Astrocyte of the hippocampus (primary cell): ENCODE data around the gene FBXL14.
"Not testable (repeated sequence)": the region's sequence is repeated elsewhere in the genome, so short reads cannot be mapped to it uniquely, and the experiment has no call there.

Source experiments
- DNase-seq: peaks from one replicate; pipeline ENCODE4 v3.0.0; 2011; ENCODE audit warnings: low read depth, low spot score

Gene FBXL14

DNA sequence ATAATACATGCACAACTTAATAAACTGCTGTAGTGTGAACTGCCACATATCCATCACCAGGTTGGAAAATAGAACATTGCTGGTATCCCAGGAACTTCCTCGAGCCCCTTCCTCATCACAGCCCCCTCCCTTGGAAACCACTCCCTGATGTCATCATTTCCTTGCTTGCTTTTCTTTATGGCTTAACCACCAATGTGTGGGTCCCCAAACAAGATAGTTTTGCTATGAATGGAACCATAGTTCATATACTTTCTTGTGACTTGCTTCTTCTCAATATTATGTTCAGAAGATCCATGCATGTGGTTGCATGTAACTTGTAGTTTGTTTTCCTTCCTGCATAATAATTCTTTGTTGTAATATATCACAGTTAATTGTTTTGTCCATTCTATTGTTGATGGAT, 25.7 kb upstream of the FBXL14 start:
- DNase-seq, result no peak

- DNase-seq, result no peak
Observed at GRCh38 chr12:1619587-1619986, 25.2 kb upstream of the FBXL14 start.

DNA sequence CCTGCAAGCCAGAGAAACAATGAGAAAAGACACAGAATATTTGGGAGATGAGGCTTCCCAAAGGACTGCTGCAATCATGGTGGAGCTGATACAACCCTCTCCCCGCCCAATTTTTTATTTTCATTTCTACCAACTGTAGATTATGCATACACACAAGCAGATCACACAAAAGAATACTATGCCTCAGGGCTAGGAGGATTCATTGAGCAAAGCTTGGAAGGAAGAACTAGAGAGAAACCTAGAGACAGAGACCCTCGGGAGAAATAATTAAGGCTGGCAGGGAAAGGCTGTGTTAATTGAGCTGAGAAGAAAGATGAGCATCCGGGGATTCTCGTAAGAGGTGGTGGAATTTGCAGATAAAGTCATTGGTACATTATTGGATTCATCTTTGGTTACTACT, 24.8 kb upstream of the FBXL14 start:
- DNase-seq, result no peak

DNA sequence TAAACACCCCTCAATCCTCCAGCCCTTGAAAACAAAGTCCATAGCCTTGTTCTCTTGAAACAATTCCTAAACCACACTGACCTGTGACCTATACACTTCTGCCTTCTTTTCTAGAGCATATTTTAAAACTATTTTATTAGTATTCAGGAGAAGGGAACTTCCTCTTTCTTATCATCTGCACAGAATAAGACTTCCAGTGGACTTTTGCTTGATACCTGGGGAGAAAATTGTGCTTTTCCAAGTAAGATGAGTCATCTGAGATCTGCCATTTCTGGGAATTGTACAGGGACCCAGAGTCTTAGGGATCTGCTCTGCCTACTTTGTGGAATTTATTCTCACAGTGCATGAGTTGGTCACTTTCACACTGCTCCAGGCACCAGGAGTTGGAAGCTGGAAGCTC, 24.1 kb upstream of the FBXL14 start:
- peak; percentile 33 for DNase-seq

- peak; percentile 42 for DNase-seq
Observed at GRCh38 chr12:1616233-1617066, 22.1 kb upstream of the FBXL14 start.

DNA sequence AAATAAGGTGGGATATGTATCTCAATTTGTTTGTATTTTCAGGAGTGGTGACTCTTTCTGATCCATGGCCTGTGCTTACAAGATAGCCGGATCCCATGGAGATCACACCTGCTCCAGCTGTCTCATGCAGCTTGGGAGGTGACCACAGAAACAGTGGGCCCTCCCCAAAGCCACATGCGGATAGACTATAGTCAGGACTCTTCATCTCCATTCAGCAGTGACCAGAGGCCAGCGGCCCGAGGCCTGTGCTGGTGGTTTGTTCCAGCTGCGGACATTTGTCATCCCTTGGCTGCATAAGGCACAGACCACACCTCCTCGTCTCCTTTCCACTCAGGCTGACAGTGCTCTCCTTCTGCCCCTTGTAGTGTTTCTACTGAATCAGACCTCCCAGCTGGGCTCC, 20.0 kb upstream of the FBXL14 start:
- DNase-seq, result no peak

DNA sequence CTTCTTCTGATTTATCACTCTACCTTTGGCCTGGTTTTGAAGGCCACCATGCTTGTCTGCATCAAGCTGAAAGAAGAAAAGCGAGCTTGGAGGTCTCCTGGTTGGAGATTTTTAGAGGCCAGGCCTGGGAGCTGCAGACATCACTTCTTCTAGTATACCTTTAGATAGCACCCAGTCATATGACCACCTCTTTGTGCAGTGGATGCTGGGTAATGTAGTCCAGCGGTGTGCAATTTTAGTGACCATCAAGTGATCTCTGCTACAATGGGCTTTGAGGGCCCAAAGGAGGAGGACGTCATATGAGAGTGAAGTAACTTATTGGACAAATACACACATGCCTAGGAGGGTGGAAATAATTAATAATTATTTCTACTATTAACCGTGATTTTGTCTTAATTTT, 19.5 kb upstream of the FBXL14 start:
- no peak for DNase-seq

- DNase-seq, result peak; percentile 75
Observed at GRCh38 chr12:1611803-1612572, 17.6 kb upstream of the FBXL14 start.

DNA sequence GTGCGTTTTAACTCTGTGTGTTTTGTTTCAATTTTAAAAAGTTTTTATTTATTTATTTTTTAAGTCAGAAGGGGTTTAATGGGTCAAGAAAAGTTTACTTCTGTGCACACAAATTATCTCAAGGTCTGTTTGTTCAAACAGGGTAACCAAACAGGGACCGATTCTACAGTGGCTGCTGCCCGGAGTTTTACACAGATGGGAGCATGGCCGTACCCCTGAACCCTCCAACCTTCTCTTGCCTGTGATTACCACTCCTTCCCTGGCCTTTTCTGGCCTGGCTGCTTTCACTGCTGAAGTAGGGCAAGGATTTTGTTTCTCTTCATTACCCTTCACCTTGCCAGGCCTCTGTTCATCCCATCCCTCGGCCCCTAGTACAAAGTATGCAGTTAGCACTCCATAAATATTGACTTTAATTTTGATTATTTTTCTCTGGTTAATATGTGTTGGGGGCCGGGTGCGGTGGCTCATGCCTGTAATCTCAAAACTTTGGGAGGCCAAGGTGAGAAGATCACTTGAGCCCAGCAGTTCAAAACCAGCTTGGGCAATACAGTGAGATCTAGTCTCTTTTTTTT, 15.8 kb upstream of the FBXL14 start:
- no peak for DNase-seq

DNA sequence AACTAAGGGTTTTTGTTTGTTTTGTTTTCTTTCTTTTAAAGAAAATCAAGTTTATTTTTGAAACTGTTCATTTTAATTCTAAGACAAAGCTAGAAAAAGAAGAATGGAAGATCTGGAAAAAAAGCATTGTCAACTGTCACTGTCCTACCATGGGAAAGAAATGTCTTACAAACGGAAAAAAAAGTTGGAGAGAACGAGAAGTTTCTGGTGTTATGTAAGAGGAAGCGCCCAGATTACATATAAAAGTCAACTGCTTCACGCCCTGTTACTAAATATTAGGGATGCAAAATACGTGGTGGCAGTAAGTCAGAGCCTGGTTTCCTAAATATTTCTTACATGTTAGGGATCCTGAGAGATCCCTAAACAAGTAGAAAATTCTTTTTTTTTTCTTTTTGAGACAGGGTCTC, 14.3 kb upstream of the FBXL14 start:
- no peak for DNase-seq

DNA sequence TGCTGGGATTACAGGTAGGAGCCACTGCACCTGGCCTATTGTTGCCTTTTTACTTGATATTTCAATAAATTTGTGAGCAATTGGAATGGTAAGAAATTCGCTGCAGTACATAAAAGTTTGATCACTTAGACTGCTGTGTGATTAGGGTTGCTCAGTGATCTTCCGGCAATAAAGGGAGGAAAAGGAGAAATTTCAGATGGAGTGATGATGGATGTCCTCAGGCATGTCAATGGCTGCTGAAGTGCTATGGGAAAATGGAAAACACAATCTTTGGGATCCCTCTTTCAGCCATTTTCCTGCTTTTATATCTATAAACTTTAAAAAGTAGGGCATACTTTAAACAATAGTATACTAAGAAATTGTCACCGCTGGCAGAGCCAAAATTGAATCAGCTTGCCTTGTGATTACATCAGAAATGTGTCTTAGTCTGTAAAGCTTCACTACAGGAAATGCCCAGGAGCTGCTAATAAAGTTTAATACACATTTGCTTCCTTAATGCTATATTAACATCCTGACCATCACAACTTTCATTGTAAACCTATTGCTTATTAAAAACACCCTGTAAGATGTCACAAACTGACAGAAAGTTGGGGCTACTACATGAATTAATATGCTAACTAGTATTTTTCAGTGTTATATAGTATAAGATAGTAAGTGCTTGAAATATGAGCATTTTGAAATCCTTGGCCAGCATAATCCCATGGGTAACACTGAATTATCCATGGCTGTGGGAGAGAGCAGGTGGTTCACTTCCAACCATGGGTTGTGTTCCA, 13.7 kb upstream of the FBXL14 start:
- no peak for DNase-seq

DNA sequence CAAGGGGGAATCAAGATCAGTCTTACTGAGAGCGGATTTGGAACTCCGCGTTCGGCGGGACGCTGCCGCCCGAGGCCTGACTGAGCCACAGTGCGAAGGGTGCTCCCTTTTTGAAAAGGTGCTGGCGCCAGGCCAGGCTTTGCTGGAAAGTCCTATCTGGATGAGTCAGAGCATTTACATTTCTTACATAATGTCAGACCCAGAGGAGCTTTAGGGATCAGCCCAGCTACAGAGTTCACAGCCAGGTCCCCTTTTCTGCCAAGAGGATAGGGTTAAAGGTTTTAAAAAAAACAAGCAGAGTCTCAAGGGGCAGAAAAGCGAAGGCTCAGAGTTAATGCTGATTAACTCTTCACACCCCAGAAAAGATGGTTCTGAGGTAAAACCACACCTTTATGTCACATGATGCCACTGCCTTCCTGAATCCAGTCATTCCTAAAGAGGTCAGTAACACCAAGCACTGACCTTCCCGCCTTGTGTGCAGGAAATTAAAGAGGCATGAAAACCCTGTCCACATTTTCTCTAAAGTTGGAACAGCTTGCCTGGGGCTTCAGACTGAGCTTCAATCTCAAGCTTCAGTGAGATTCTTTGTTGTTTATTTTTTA, 11.7 kb upstream of the FBXL14 start:
- peak; percentile 93 for DNase-seq

DNA sequence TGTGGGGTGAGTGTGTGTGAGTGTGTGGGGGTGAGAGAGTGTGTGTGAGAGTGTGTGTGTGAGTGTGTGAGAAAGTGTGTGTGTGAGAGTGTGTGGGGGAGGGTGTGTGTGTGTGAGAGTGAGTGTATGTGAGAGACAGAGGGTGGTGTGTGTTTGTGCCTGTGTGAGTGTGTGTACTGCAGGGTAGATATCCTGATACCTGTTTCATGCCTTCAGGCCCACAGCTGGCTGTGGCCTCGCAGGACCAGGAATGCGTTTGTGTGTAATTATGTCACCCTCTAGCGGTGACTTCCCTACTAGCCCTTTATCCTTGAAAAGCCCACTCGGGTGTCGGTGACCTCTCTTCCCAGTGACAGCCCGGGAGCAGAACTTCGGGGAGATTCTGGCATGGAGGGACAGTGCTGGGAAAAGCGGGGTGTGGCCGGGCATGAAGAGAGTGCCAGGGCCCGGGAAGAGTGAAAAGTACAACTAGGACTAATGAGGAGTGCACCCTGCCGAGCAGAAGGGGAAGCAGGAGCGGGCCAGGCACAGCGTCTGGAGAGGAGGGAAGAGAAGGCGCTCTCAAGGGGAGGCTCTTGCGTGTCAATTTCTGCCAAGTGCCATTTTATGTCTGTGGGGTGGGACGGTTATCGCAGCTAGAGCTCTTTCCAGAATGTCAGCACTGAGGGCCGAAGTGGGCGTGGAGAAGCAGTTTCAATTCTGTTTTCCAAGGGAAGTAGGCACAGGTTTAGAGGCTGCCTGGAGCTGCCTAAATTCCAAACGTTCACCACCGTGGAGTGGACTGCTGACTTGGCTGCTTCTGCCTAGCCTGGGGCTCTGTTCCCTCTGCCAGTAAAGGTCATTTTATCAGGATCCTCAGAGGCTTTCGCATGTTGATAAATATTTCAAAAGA, 11.0 kb upstream of the FBXL14 start:
- DNase-seq, result peak; percentile 92

DNA sequence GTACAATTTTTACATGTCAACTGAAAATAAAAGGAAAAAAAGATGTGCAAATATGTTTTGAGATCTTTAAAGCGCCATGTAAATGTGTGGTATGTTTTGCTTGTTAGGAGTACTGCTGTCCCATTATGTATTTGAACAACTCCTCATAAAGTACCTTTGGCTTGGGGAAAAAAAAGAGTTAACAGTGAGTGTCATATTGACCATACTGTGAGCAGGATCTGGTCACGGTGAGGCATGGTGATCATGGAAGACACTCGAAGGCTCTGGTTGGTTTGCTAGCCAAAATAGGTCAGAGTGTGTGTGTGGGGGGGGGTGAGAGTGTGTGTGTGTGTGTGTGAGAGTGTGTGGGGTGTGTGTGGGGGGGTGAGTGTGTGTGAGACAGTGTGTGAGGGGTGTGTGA, 10.1 kb upstream of the FBXL14 start:
- DNase-seq, result no peak

- DNase-seq, result no peak
Observed at GRCh38 chr12:1603269-1603993, 9.1 kb upstream of the FBXL14 start.

DNA sequence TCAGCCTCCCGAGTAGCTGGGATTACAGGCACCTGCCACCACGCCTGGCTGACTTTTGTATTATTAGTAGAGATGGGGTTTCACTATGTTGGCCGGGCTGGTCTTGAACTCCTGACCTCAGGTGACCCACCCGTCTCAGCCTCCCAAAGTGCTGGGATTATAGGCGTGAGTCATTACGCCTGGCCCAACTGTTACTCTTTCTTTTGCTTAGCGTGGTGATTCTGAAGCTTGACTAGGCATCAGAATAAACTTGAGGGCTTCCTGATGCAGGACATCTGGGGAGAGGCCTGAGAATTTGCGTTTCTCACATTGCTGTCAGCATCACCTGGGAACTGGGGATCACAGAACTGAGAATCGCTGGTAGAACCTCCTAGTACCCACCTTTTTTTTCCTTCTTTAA, 8.3 kb upstream of the FBXL14 start:
- DNase-seq, result not testable (repeated sequence)

DNA sequence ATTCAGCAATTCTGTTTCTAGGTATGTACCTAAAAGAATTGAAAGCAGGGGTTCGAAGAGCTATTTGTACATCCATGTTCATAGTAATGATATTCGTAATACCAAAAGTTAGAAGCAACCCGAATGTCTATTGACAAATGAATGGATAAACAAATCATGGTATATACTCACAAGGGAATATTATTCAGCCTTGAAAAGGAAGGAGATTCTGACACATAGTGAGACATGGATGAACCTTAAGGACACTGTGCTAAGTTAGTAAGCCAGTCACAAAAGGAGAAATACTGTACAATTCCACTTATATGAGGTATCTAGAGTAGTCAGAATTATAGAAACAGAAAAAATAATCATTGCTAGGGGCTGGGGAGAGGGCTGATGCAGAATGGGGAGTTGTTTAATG, 4.4 kb upstream of the FBXL14 start:
- no peak for DNase-seq

GRCh38 chr12:1595690-1596347, 1.4 kb upstream of the FBXL14 start:
- no peak for DNase-seq

DNA sequence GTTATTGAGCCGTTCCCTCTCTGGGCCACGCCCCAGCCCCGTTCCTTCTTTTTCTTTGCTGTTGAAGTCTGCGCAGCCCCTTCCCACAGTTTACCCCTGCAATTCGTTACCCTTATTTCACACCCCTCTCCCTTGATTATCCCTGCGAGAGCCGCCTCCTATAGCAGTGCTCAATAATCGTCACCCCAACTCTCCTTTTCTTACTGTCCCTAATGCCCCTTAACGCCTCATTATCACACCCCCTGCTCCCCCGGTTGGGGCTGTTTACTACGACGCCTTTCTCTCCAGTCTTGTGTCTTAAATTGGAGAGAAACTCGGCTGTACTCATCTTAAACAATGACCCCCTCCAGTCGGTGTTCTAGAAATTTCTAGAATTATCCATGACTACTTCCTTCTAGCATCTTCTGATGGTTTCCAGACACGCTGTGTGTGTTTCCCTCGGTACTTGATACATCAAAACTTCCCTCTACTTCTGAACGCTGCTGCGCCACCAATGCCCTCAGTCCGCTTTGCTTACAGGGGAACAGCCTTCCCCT, 713 bp upstream of the FBXL14 start:
- no peak for DNase-seq
